GM23338 (cell line): ENCODE data around the gene CBX2.

Source experiments
- CTCF ChIP-seq, 2 experiments: fragments of 200-600 bp in 1 of 2; sonication (generic) in 1 of 2; conservative IDR thresholded peaks; 2 replicates each; pipeline versions ENCODE4 v1.5.1 to v1.6.1; 2016 to 2017; ENCODE audit warnings: antibody characterized with exemption in 2 of 2, low read depth in 2 of 2, mild to moderate bottlenecking in 2 of 2, moderate library complexity in 1 of 2
- POLR2AphosphoS5 ChIP-seq: IDR thresholded peaks from 2 replicates; pipeline ENCODE4 v1.6.1; 2016; ENCODE audit warnings: antibody characterized with exemption, low read depth

- TF ChIP-seq POLR2AphosphoS5 = no peak
- TF ChIP-seq CTCF (conservative IDR thresholded peaks at IDR 0.05; ENCODE audit: low read depth in 2 of 2) = no peak
Observed at GRCh38 chr17:79803421-79803996, 25.6 kb downstream of the CBX2 start.
